MM.1S (cell line): Measurements from ENCODE around the gene PHAF1.
A peak's percentile ranks its signal among the peaks of the same experiment; 100 is the strongest.

ENCODE experiments used
- DNase-seq: peaks from one replicate; pipeline ENCODE4 v3.0.0-alpha.2; 2015
- H2AFZ ChIP-seq: fragments of 300-600 bp; sonication (generic); 2 replicates; pipeline ENCODE4 v1.6.0; 2016; ENCODE audit warnings: antibody characterized with exemption, low read length
- H3F3A ChIP-seq: fragments of 300-600 bp; sonication (generic); 2 replicates; pipeline ENCODE4 v1.6.1; 2016; ENCODE audit warnings: mild to moderate bottlenecking, antibody characterized with exemption, low read length, moderate library complexity, mixed read lengths; ENCODE audit not compliant: insufficient read depth
- H3K27ac ChIP-seq: fragments of 300-600 bp; sonication (generic); 2 replicates; pipeline ENCODE4 v1.5.1; 2016; ENCODE audit warnings: mild to moderate bottlenecking, low read length
- H3K27me3 ChIP-seq: fragments of 300-600 bp; sonication (generic); replicated peaks from 2 replicates; pipeline ENCODE4 v1.6.0; 2016; ENCODE audit warnings: low read length; ENCODE audit not compliant: insufficient read depth
- H3K36me3 ChIP-seq: fragments of 300-600 bp; sonication (generic); replicated peaks from 2 replicates; pipeline ENCODE4 v1.6.1; 2016; ENCODE audit warnings: mild to moderate bottlenecking, low read length, mixed read lengths; ENCODE audit not compliant: insufficient read depth
- H3K4me1 ChIP-seq: fragments of 300-600 bp; sonication (generic); 2 replicates; pipeline ENCODE4 v1.6.1; 2016; ENCODE audit warnings: low read length, mixed read lengths
- H3K4me2 ChIP-seq: fragments of 300-600 bp; sonication (generic); 2 replicates; pipeline ENCODE4 v1.6.0; 2016; ENCODE audit warnings: low read depth, low read length
- H3K4me3 ChIP-seq: fragments of 300-600 bp; sonication (generic); 2 replicates; pipeline ENCODE4 v1.5.1; 2016; ENCODE audit warnings: low read length, mixed read lengths
- H3K79me2 ChIP-seq: fragments of 300-600 bp; sonication (generic); 2 replicates; pipeline ENCODE4 v1.6.1; 2016; ENCODE audit warnings: mixed run types, low read length, mixed read lengths
- H3K9ac ChIP-seq: fragments of 300-600 bp; sonication (generic); 2 replicates; pipeline ENCODE4 v1.6.1; 2016; ENCODE audit warnings: low read length, mixed read lengths
- H3K9me2 ChIP-seq: fragments of 300-600 bp; sonication (generic); replicated peaks from 2 replicates; pipeline ENCODE4 v1.6.1; 2016; ENCODE audit warnings: mild to moderate bottlenecking, low read length, mixed read lengths; ENCODE audit not compliant: insufficient read depth
- H3K9me3 ChIP-seq: fragments of 300-600 bp; sonication (generic); replicated peaks from 2 replicates; pipeline ENCODE4 v1.6.1; 2016; ENCODE audit warnings: mild to moderate bottlenecking, low read length, mixed read lengths; ENCODE audit not compliant: insufficient read depth
- H4K20me1 ChIP-seq: fragments of 300-600 bp; sonication (generic); 2 replicates; pipeline ENCODE4 v1.6.1; 2016; ENCODE audit warnings: mild to moderate bottlenecking, low read length, moderate library complexity, mixed read lengths; ENCODE audit not compliant: insufficient read depth
- EZH2 ChIP-seq: fragments of 300-600 bp; sonication (generic); optimal IDR thresholded peaks from 2 replicates; pipeline ENCODE3; 2017; ENCODE audit warnings: low read depth, mild to moderate bottlenecking, antibody characterized with exemption, low read length, mixed read lengths
- EZH2phosphoT487 ChIP-seq: fragments of 300-600 bp; sonication (generic); IDR thresholded peaks from 2 replicates; pipeline ENCODE4 v1.6.1; 2018; ENCODE audit warnings: antibody characterized with exemption, low read length
- TF ChIP-seq, protein P1 (sequence below): fragments of 300-600 bp; sonication (generic); IDR thresholded peaks from 2 replicates; pipeline ENCODE4 v1.5.1; 2016; ENCODE audit warnings: antibody characterized with exemption, low read length, mixed read lengths

PHAF1 gene

DNA sequence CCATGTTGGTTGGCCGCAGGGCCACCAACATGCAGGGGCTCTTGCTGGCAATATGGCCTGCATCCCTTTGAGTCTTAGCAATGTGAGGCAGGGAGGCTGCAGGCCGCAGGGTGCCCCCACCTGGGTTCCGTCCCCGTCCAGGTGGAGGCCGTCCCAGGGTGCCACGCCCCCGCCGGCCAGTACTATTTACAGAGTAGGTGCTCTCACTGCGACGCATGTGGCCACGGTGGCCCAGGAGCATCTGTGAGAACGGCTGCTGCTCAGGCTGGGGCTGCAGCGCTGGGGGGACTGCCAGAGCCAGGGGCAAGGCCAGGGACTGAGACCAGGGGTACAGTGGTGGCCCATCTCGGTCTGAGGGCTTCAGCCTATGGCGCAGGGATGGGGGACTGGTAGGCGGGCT lies 70.4 kb downstream of the PHAF1 start:
- H4K20me1 ChIP-seq: no peaks in the 10 kb centered on the region
- H3K27me3 ChIP-seq: no peaks in the 10 kb centered on the region
- peaks cover 26% of the 10 kb centered on the region for H3F3A ChIP-seq
- H3K9me3 ChIP-seq: no peaks in the 10 kb centered on the region
- H3K27ac ChIP-seq: no peak overlapping the region
- H3K79me2 ChIP-seq: peaks cover 17% of the 10 kb centered on the region
- peaks cover 27% of the 10 kb centered on the region for H3K4me1 ChIP-seq
- no peaks in the 10 kb centered on the region for H3K9me2 ChIP-seq
- no peak overlapping the region for H2AFZ ChIP-seq
- H3K4me2 ChIP-seq: no peak overlapping the region
- no peak for TF ChIP-seq EZH2
- TF ChIP-seq EZH2phosphoT487: no peak
- no peak for DNase-seq
- no peak overlapping the region for H3K9ac ChIP-seq
- H3K36me3 ChIP-seq: no peaks in the 10 kb centered on the region
- no peak overlapping the region for H3K4me3 ChIP-seq

DNA sequence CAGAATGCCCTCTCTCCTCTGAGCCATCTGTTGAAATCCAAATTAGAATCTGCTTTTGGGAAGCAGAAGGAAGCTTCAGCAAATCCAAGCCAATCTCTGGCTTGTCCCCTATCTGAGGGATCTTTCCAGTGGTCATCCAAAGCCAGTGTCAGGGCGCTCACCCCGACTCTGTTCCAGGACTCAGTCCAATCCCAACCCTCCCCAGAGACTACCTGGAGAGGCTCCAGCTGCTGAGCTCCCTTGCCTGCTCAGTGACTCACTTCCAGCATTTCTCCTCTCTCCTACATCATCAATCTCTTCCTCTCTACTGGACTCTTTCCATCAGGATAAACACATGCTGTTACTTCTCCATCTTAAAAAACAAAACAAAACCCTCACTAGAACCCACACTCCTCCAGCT lies 71.6 kb downstream of the PHAF1 start:
- Histone ChIP-seq H3K4me2 (no peak overlapping the region), H3K36me3 (no peaks in the 10 kb centered on the region), H3K79me2 (peaks cover 17% of the 10 kb centered on the region), H4K20me1 (no peaks in the 10 kb centered on the region), H3K27ac (no peak overlapping the region), H3K4me3 (no peak overlapping the region), H2AFZ (no peak overlapping the region), H3K9ac (no peak overlapping the region), H3K9me3 (no peaks in the 10 kb centered on the region), H3K27me3 (peaks cover 6% of the 10 kb centered on the region), H3K4me1 (peaks cover 28% of the 10 kb centered on the region), H3K9me2 (no peaks in the 10 kb centered on the region), H3F3A (peaks cover 19% of the 10 kb centered on the region; the same call in 1 of the 2 replicates)
- DNase-seq: no peak
- TF ChIP-seq EZH2 (no peak), EZH2phosphoT487 (no peak)
- TF ChIP-seq, protein P1, sequence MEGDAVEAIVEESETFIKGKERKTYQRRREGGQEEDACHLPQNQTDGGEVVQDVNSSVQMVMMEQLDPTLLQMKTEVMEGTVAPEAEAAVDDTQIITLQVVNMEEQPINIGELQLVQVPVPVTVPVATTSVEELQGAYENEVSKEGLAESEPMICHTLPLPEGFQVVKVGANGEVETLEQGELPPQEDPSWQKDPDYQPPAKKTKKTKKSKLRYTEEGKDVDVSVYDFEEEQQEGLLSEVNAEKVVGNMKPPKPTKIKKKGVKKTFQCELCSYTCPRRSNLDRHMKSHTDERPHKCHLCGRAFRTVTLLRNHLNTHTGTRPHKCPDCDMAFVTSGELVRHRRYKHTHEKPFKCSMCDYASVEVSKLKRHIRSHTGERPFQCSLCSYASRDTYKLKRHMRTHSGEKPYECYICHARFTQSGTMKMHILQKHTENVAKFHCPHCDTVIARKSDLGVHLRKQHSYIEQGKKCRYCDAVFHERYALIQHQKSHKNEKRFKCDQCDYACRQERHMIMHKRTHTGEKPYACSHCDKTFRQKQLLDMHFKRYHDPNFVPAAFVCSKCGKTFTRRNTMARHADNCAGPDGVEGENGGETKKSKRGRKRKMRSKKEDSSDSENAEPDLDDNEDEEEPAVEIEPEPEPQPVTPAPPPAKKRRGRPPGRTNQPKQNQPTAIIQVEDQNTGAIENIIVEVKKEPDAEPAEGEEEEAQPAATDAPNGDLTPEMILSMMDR: no peak

DNA sequence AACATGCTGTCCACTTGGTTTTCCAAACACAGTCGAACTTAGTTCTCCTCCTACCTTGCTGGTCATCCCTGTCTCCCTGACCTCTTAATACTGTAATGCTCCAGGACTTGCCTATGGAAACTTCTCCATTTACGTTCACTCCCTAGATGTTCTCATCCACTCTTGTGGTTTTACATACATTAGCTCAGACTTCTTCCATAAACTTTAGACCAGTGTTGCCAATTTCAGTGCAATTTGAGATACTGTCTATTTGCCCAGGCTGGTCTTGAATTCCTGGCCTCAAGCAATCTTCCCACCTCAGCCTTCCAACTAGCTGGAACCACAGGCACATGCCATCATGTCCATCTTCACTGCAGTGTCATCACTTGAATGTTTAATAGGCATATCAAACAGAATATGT lies 72.5 kb downstream of the PHAF1 start:
- no peak for TF ChIP-seq EZH2phosphoT487
- TF ChIP-seq EZH2: no peak
- TF ChIP-seq, protein P1: no peak
- Histone ChIP-seq H3K79me2 (peaks cover 17% of the 10 kb centered on the region), H3K9ac (peak overlapping the region; percentile 87; the same call in 1 of the 2 replicates), H3K27me3 (peaks cover 13% of the 10 kb centered on the region), H3K4me2 (peak overlapping the region; percentile 80), H3K9me2 (no peaks in the 10 kb centered on the region), H4K20me1 (no peaks in the 10 kb centered on the region), H3K9me3 (no peaks in the 10 kb centered on the region), H3K36me3 (no peaks in the 10 kb centered on the region), H3K27ac (no peak overlapping the region), H3F3A (peaks cover 16% of the 10 kb centered on the region; the same call in 1 of the 2 replicates), H3K4me1 (peaks cover 26% of the 10 kb centered on the region), H2AFZ (no peak overlapping the region), H3K4me3 (no peak overlapping the region)
- DNase-seq: no peak

DNA sequence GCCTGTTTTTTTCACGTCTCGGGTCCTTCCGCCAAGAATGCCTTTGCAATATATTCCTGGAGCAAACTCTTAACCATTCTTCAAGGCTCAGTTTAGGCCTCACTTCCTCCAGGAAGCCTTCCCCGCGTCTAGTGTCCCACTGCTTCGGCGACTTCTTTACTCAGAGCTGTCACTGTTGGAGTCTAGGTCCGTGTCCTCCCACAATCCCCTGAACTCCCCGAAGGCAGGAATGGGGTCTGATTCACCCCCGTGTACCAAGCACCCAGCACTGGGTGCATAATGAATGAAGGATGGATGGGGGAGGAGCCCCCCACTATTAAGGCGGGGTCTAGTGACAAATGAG lies 73.5 kb downstream of the PHAF1 start:
- Histone ChIP-seq H3K9me3 (no peaks in the 10 kb centered on the region), H3F3A (peaks cover 9% of the 10 kb centered on the region; the same call in 1 of the 2 replicates), H3K27me3 (peaks cover 13% of the 10 kb centered on the region), H3K9me2 (no peaks in the 10 kb centered on the region), H4K20me1 (no peaks in the 10 kb centered on the region), H3K36me3 (no peaks in the 10 kb centered on the region), H2AFZ (peak overlapping the region; percentile 79), H3K9ac (peak overlapping the region; percentile 87), H3K4me3 (peak overlapping the region; percentile 83), H3K4me2 (peak overlapping the region; percentile 80), H3K79me2 (peaks cover 17% of the 10 kb centered on the region), H3K4me1 (peaks cover 21% of the 10 kb centered on the region), H3K27ac (peak overlapping the region; percentile 78; the same call in 1 of the 2 replicates)
- TF ChIP-seq EZH2 (no peak), EZH2phosphoT487 (no peak)
- TF ChIP-seq, protein P1: no peak
- no peak for DNase-seq
